Rectal smooth muscle tissue (tissue), 1 donor: ENCODE results near the gene DUSP5.

Experiments
- H3K27ac ChIP-seq: one replicate; pipeline ENCODE4 v1.7.0; 2013; ENCODE audit warnings: low read depth, low read length, inconsistent platforms
- H3K27me3 ChIP-seq: one replicate; pipeline ENCODE4 v1.7.0; 2013; ENCODE audit warnings: low read length; ENCODE audit not compliant: control insufficient read depth, insufficient read depth
- H3K36me3 ChIP-seq: one replicate; pipeline ENCODE4 v1.7.0; 2013; ENCODE audit warnings: low read length; ENCODE audit not compliant: control insufficient read depth, insufficient read depth
- H3K4me1 ChIP-seq: one replicate; pipeline ENCODE4 v1.7.0; 2013; ENCODE audit warnings: low read length; ENCODE audit not compliant: control insufficient read depth, insufficient read depth
- H3K4me3 ChIP-seq: one replicate; pipeline ENCODE4 v1.7.0; 2013; ENCODE audit warnings: low read length
- H3K9ac ChIP-seq: one replicate; pipeline ENCODE4 v1.7.0; 2013; ENCODE audit warnings: low read length

DUSP5 gene

GRCh38 chr10:110506448-110506847 lies 8.7 kb downstream of the DUSP5 start:
- H3K27me3 ChIP-seq: no peaks in the 10 kb centered on the region
- H3K9ac ChIP-seq: no peak overlapping the region
- H3K4me1 ChIP-seq: peaks cover 40% of the 10 kb centered on the region
- no peak overlapping the region for H3K27ac ChIP-seq
- H3K4me3 ChIP-seq: no peak overlapping the region
- peaks cover 2% of the 10 kb centered on the region for H3K36me3 ChIP-seq

GRCh38 chr10:110507346-110507745 lies 9.6 kb downstream of the DUSP5 start:
- Histone ChIP-seq H3K36me3 (peaks cover 2% of the 10 kb centered on the region), H3K27ac (no peak overlapping the region), H3K9ac (no peak overlapping the region), H3K4me3 (no peak overlapping the region), H3K27me3 (no peaks in the 10 kb centered on the region), H3K4me1 (peaks cover 34% of the 10 kb centered on the region)

GRCh38 chr10:110508159-110508788 lies 10.6 kb downstream of the DUSP5 start:
- H3K4me3 ChIP-seq: no peak overlapping the region
- no peak overlapping the region for H3K9ac ChIP-seq
- H3K27ac ChIP-seq: no peak overlapping the region
- H3K4me1 ChIP-seq: peaks cover 25% of the 10 kb centered on the region
- no peaks in the 10 kb centered on the region for H3K27me3 ChIP-seq
- H3K36me3 ChIP-seq: peaks cover 2% of the 10 kb centered on the region

- H3K27ac ChIP-seq: no peak overlapping the region
- H3K4me1 ChIP-seq: peaks cover 18% of the 10 kb centered on the region
- H3K9ac ChIP-seq: no peak overlapping the region
- H3K4me3 ChIP-seq: no peak overlapping the region
- H3K27me3 ChIP-seq: no peaks in the 10 kb centered on the region
- H3K36me3 ChIP-seq: peaks cover 2% of the 10 kb centered on the region
Measured at GRCh38 chr10:110508806-110509544, 11.3 kb downstream of the DUSP5 start.

- Histone ChIP-seq H3K4me3 (no peak overlapping the region), H3K27ac (no peak overlapping the region), H3K4me1 (peaks cover 12% of the 10 kb centered on the region), H3K9ac (no peak overlapping the region), H3K27me3 (no peaks in the 10 kb centered on the region), H3K36me3 (peaks cover 2% of the 10 kb centered on the region)
Measured at GRCh38 chr10:110509560-110509959, 11.9 kb downstream of the DUSP5 start.

- H3K27ac ChIP-seq: no peak overlapping the region
- H3K4me3 ChIP-seq: no peak overlapping the region
- no peak overlapping the region for H3K9ac ChIP-seq
- H3K36me3 ChIP-seq: peaks cover 2% of the 10 kb centered on the region
- peaks cover 7% of the 10 kb centered on the region for H3K4me1 ChIP-seq
- no peaks in the 10 kb centered on the region for H3K27me3 ChIP-seq
Measured at GRCh38 chr10:110510086-110510485, 12.4 kb downstream of the DUSP5 start.

- H3K4me3 ChIP-seq: no peak overlapping the region
- H3K27me3 ChIP-seq: no peaks in the 10 kb centered on the region
- peaks cover 2% of the 10 kb centered on the region for H3K36me3 ChIP-seq
- peaks cover 3% of the 10 kb centered on the region for H3K4me1 ChIP-seq
- no peak overlapping the region for H3K9ac ChIP-seq
- H3K27ac ChIP-seq: no peak overlapping the region
Measured at GRCh38 chr10:110510730-110511129, 13.0 kb downstream of the DUSP5 start.

GRCh38 chr10:110511734-110512449 lies 14.2 kb downstream of the DUSP5 start:
- Histone ChIP-seq H3K4me3 (no peak overlapping the region), H3K27me3 (no peaks in the 10 kb centered on the region), H3K27ac (no peak overlapping the region), H3K9ac (no peak overlapping the region), H3K4me1 (peaks cover 3% of the 10 kb centered on the region), H3K36me3 (peaks cover 2% of the 10 kb centered on the region)

GRCh38 chr10:110512461-110513187 lies 14.9 kb downstream of the DUSP5 start:
- no peak overlapping the region for H3K4me3 ChIP-seq

GRCh38 chr10:110513949-110514348 lies 16.2 kb downstream of the DUSP5 start:
- no peaks in the 10 kb centered on the region for H3K27me3 ChIP-seq
- no peaks in the 10 kb centered on the region for H3K36me3 ChIP-seq
- H3K4me1 ChIP-seq: peaks cover 3% of the 10 kb centered on the region
- no peak overlapping the region for H3K9ac ChIP-seq
- H3K27ac ChIP-seq: no peak overlapping the region
- no peak overlapping the region for H3K4me3 ChIP-seq

More at GRCh38 chr10:110512461-110513187, 14.9 kb downstream of the DUSP5 start:
- Histone ChIP-seq H3K4me1 (peaks cover 3% of the 10 kb centered on the region), H3K27me3 (no peaks in the 10 kb centered on the region), H3K9ac (no peak overlapping the region), H3K27ac (no peak overlapping the region), H3K36me3 (peaks cover 2% of the 10 kb centered on the region)

GRCh38 chr10:110514848-110515247 lies 17.1 kb downstream of the DUSP5 start:
- no peaks in the 10 kb centered on the region for H3K36me3 ChIP-seq
- peaks cover 3% of the 10 kb centered on the region for H3K4me1 ChIP-seq
- H3K27me3 ChIP-seq: no peaks in the 10 kb centered on the region
- no peak overlapping the region for H3K27ac ChIP-seq
- no peak overlapping the region for H3K4me3 ChIP-seq
- H3K9ac ChIP-seq: no peak overlapping the region

- no peak overlapping the region for H3K9ac ChIP-seq
- H3K4me3 ChIP-seq: no peak overlapping the region
- H3K27ac ChIP-seq: no peak overlapping the region
- H3K36me3 ChIP-seq: no peaks in the 10 kb centered on the region
- no peaks in the 10 kb centered on the region for H3K27me3 ChIP-seq
- H3K4me1 ChIP-seq: peaks cover 3% of the 10 kb centered on the region
Measured at GRCh38 chr10:110516815-110517492, 19.2 kb downstream of the DUSP5 start.
